Measurements from ENCODE around the gene RUFY4. TPM values are rescaled to one million over a fixed set of nuclear protein-coding genes. Genes with fewer than 3 reads are reported as not detected.
"Not testable (repeated sequence)": the region's sequence is repeated elsewhere in the genome, so short reads cannot be mapped to it uniquely, and the experiment has no call there.

RUFY4 gene
- total RNA-seq, 1 experiment from 2014 or later, result not detected

DNA sequence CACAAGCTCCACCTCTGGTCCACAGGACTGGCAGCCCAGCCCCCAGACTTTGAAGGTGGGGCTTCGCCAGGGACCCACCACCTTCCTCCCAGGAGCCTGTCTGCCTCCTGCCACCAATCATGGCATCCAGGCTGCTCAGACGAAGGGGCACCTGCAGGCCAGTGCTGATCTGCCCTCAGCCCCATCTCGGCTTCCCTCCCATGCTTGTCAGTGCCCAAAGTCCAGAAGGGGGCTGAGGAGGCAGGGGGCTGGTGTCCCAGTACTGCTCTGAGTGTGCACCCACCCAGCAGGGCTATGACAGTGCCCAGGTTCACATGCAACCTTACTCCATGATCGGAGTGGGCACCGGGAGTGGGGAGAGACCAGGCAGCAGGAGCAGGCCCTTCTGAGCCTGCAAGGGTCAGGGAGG lies 25.3 kb upstream of the RUFY4 start:
- H3K9me3 Mint-ChIP-seq (ENCODE audit: unreplicated experiment), result no peaks in the 10 kb centered on the region
- H3K36me3 Mint-ChIP-seq (ENCODE audit: insufficient read depth, unreplicated experiment), result no peaks in the 10 kb centered on the region
- no peak for DNase-seq (ENCODE audit: unreplicated experiment)
- TF ChIP-seq, protein P1, sequence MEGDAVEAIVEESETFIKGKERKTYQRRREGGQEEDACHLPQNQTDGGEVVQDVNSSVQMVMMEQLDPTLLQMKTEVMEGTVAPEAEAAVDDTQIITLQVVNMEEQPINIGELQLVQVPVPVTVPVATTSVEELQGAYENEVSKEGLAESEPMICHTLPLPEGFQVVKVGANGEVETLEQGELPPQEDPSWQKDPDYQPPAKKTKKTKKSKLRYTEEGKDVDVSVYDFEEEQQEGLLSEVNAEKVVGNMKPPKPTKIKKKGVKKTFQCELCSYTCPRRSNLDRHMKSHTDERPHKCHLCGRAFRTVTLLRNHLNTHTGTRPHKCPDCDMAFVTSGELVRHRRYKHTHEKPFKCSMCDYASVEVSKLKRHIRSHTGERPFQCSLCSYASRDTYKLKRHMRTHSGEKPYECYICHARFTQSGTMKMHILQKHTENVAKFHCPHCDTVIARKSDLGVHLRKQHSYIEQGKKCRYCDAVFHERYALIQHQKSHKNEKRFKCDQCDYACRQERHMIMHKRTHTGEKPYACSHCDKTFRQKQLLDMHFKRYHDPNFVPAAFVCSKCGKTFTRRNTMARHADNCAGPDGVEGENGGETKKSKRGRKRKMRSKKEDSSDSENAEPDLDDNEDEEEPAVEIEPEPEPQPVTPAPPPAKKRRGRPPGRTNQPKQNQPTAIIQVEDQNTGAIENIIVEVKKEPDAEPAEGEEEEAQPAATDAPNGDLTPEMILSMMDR (IDR thresholded peaks at IDR 0.05; ENCODE audit: unreplicated experiment), result no peak
- H3K27me3 Mint-ChIP-seq (ENCODE audit: insufficient read depth, unreplicated experiment), result peaks cover 65% of the 10 kb centered on the region
- H3K4me3 Mint-ChIP-seq (ENCODE audit: unreplicated experiment), result no peak overlapping the region
- ChIA-PET POLR2A (no interaction called here), CTCF (interaction anchor here (1.0 to 4.1 kb wide), 6 partner anchors 8 to 258 kb away, joined by 3 to 28 read pairs (median 15); no protein-coding TSS in a partner anchor)
- H3K27ac Mint-ChIP-seq (ENCODE audit: low read depth, unreplicated experiment), result no peak overlapping the region
- H3K4me1 Mint-ChIP-seq (ENCODE audit: insufficient read depth, unreplicated experiment), result no peaks in the 10 kb centered on the region
- intact Hi-C loops (cut with micrococcal nuclease), result no loop called here
- no TSS peak for BruUV-seq (replicated peaks)

DNA sequence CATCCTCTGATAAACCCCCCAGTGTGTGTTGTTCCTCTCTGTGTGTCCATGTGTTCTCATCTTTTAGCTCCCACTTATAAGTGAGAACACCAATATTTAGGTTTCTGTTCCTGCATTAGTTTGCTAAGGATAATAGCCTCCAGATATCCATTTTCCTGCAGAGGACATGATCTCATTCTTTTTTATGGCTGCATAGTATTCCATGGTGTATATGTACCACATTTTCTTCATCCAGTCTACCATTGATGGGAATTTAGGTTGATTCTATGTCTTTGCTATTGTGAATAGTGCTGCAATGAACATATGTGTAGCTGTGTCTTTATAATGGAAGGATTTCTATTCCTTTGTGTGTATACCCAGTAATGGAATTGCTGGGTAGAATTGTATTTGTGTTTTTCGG lies 24.5 kb upstream of the RUFY4 start:
- BruUV-seq (replicated peaks); POLR2A ChIA-PET; H3K4me1 Mint-ChIP-seq (ENCODE audit: insufficient read depth, unreplicated experiment); H3K27ac Mint-ChIP-seq (ENCODE audit: low read depth, unreplicated experiment); intact Hi-C loops (cut with micrococcal nuclease); H3K9me3 Mint-ChIP-seq (ENCODE audit: unreplicated experiment); DNase-seq (ENCODE audit: unreplicated experiment); H3K36me3 Mint-ChIP-seq (ENCODE audit: insufficient read depth, unreplicated experiment); H3K4me3 Mint-ChIP-seq (ENCODE audit: unreplicated experiment): not testable (repeated sequence)
- CTCF ChIA-PET, result interaction anchor here (1.8 to 3.2 kb wide), 2 partner anchors 9 to 259 kb away, joined by 11 to 19 read pairs; no protein-coding TSS in a partner anchor
- peaks cover 65% of the 10 kb centered on the region for H3K27me3 Mint-ChIP-seq (ENCODE audit: insufficient read depth, unreplicated experiment)

DNA sequence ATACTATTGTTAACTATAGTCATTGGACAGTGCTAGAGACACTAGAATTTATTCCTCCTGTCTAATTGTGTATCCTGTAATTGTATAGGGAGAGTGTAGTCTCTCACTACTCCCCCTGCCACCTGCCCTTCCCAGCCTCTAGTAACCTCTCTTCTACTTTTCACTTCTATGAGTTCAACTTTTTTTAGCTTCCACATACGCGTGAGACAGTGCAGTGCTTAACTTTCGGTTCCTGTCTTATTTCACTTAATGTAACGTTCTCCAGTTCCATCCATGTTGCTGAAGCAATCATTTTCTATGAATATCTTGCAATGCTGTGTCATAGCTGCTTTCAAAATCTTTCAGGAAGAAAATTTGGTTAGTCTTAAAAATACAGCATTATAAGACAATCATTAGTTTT lies 22.8 kb upstream of the RUFY4 start:
- no TSS peak for BruUV-seq (replicated peaks)
- H3K9me3 Mint-ChIP-seq (ENCODE audit: unreplicated experiment), result no peaks in the 10 kb centered on the region
- intact Hi-C loops (cut with micrococcal nuclease), result no loop called here
- H3K36me3 Mint-ChIP-seq (ENCODE audit: insufficient read depth, unreplicated experiment), result no peaks in the 10 kb centered on the region
- DNase-seq (ENCODE audit: unreplicated experiment), result no peak
- POLR2A ChIA-PET, result no interaction called here
- no peak overlapping the region for H3K4me3 Mint-ChIP-seq (ENCODE audit: unreplicated experiment)
- H3K27ac Mint-ChIP-seq (ENCODE audit: low read depth, unreplicated experiment), result no peak overlapping the region
- peaks cover 59% of the 10 kb centered on the region for H3K27me3 Mint-ChIP-seq (ENCODE audit: insufficient read depth, unreplicated experiment)
- no peaks in the 10 kb centered on the region for H3K4me1 Mint-ChIP-seq (ENCODE audit: insufficient read depth, unreplicated experiment)
- CTCF ChIA-PET, result interaction anchor here (0.6 to 3.2 kb wide), 2 partner anchors 10 to 160 kb away, joined by 4 to 19 read pairs; no protein-coding TSS in a partner anchor
- TF ChIP-seq, protein P1 (IDR thresholded peaks at IDR 0.05; ENCODE audit: unreplicated experiment), result no peak

DNA sequence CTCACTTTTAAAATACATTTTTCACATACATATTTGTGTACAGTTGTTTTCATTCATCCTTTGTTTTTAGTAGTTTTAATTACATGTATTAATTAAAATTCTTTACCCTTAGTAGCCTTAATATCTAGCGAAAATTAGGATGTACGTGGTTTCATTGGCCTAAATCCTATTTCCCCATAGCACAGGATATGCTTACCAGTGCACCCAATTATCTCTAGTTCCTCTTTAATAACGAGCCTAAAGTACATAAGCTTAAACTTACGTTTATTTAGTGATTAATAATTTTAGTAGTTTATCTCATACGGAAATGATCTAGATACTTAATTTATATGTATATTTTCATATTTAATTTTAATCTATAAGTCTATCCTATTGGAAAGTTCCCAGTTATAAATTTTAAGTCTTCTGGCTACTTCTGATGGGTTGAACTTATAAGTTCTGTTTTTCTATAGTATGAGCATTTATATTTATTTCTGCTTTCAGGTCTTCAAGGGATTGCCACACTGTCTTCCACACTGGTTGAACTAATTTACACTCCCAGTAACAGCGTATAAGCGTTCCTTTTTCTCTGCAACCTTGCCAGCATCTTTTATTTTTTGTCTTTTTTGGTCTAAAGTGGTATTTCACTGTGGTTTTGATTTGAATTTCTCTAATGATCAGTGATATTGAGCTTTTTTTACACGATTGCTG lies 21.4 kb upstream of the RUFY4 start:
- TF ChIP-seq, protein P1 (IDR thresholded peaks at IDR 0.05; ENCODE audit: unreplicated experiment), result no peak
- POLR2A ChIA-PET, result no interaction called here
- Mint-ChIP-seq H3K27me3 (ENCODE audit: insufficient read depth, unreplicated experiment) (peaks cover 45% of the 10 kb centered on the region), H3K36me3 (ENCODE audit: insufficient read depth, unreplicated experiment) (no peaks in the 10 kb centered on the region), H3K4me3 (ENCODE audit: unreplicated experiment) (no peak overlapping the region), H3K27ac (ENCODE audit: low read depth, unreplicated experiment) (no peak overlapping the region), H3K4me1 (ENCODE audit: insufficient read depth, unreplicated experiment) (no peaks in the 10 kb centered on the region), H3K9me3 (ENCODE audit: unreplicated experiment) (no peaks in the 10 kb centered on the region)
- no TSS peak for BruUV-seq (replicated peaks)
- CTCF ChIA-PET, result interaction anchor here (0.7 kb wide), 1 partner anchor 662 kb away, joined by 3 read pairs; no protein-coding TSS in a partner anchor
- intact Hi-C loops (cut with micrococcal nuclease), result no loop called here
- no peak for DNase-seq (ENCODE audit: unreplicated experiment)
